ENCODE results near the gene MDC1. TPM values are rescaled to one million over a fixed set of nuclear protein-coding genes. Genes with fewer than 3 reads are reported as not detected.
"Not testable (repeated sequence)": the region's sequence is repeated elsewhere in the genome, so short reads cannot be mapped to it uniquely, and the experiment has no call there.

The MDC1 gene
- 11.4 and 14.7 TPM in 2 replicates for total RNA-seq

GRCh38 chr6:30717129-30717844, at the start of gene MDC1:
Gene MDC1, minus strand, starts transcription at chr6:30717281. Its CDS starts 2,106 bp downstream, at chr6:30715175.
- Histone ChIP-seq H3K36me3 (ENCODE audit: control insufficient read depth, insufficient read depth, low read length) (peaks cover 3% of the 10 kb centered on the region), H3K27me3 (ENCODE audit: control insufficient read depth, insufficient read depth, low read length) (no peaks in the 10 kb centered on the region), H3K4me3 (ENCODE audit: low read depth, low read length) (peak within 1 kb of the TSS; percentile 62)
- TF ChIP-seq CTCF (IDR thresholded peaks at IDR 0.05; ENCODE audit: insufficient read depth, low read length, poor library complexity, severe bottlenecking): peak; percentile 32
- DNase-seq (ENCODE audit: low read depth): peak; percentile 99

- Histone ChIP-seq H3K27me3 (ENCODE audit: control insufficient read depth, insufficient read depth, low read length) (no peaks in the 10 kb centered on the region), H3K36me3 (ENCODE audit: control insufficient read depth, insufficient read depth, low read length) (no peaks in the 10 kb centered on the region), H3K4me3 (ENCODE audit: low read depth, low read length) (no peak overlapping the region)
- no peak for DNase-seq (ENCODE audit: low read depth)
- no peak for TF ChIP-seq CTCF (IDR thresholded peaks at IDR 0.05; ENCODE audit: insufficient read depth, low read length, poor library complexity, severe bottlenecking)
These were observed 49.5 kb upstream of the MDC1 start for GRCh38 chr6:30766461-30767157.

- DNase-seq (ENCODE audit: low read depth); H3K36me3 ChIP-seq (ENCODE audit: control insufficient read depth, insufficient read depth, low read length); H3K27me3 ChIP-seq (ENCODE audit: control insufficient read depth, insufficient read depth, low read length); H3K4me3 ChIP-seq (ENCODE audit: low read depth, low read length): not testable (repeated sequence)
These were observed 48.4 kb upstream of the MDC1 start for GRCh38 chr6:30765495-30765894.

GRCh38 chr6:30764490-30765043, 47.5 kb upstream of the MDC1 start:
- H3K36me3 ChIP-seq (ENCODE audit: control insufficient read depth, insufficient read depth, low read length); H3K27me3 ChIP-seq (ENCODE audit: control insufficient read depth, insufficient read depth, low read length); H3K4me3 ChIP-seq (ENCODE audit: low read depth, low read length); DNase-seq (ENCODE audit: low read depth): not testable (repeated sequence)

- H3K4me3 ChIP-seq (ENCODE audit: low read depth, low read length): no peak overlapping the region
- TF ChIP-seq CTCF (IDR thresholded peaks at IDR 0.05; ENCODE audit: insufficient read depth, low read length, poor library complexity, severe bottlenecking): no peak
- H3K27me3 ChIP-seq (ENCODE audit: control insufficient read depth, insufficient read depth, low read length): no peaks in the 10 kb centered on the region
- DNase-seq (ENCODE audit: low read depth): peak; percentile 56
- no peaks in the 10 kb centered on the region for H3K36me3 ChIP-seq (ENCODE audit: control insufficient read depth, insufficient read depth, low read length)
These were observed 46.8 kb upstream of the MDC1 start for GRCh38 chr6:30763618-30764489.

GRCh38 chr6:30763155-30763617, 46.1 kb upstream of the MDC1 start:
- Histone ChIP-seq H3K4me3 (ENCODE audit: low read depth, low read length) (no peak overlapping the region), H3K27me3 (ENCODE audit: control insufficient read depth, insufficient read depth, low read length) (no peaks in the 10 kb centered on the region), H3K36me3 (ENCODE audit: control insufficient read depth, insufficient read depth, low read length) (no peaks in the 10 kb centered on the region)
- DNase-seq (ENCODE audit: low read depth): no peak
- no peak for TF ChIP-seq CTCF (IDR thresholded peaks at IDR 0.05; ENCODE audit: insufficient read depth, low read length, poor library complexity, severe bottlenecking)

Measured in kidney epithelial cell (primary cell).